HG03039 (cell line): ENCODE data around the gene PALLD.

Experiments
- ATAC-seq: cut with Tn5 transposase; IDR thresholded peaks from one replicate; pipeline ENCODE4 v1.9.1; 2021; ENCODE audit warnings: mild to moderate bottlenecking, moderate library complexity; ENCODE audit not compliant: unreplicated experiment

PALLD gene

GRCh38 chr4:168743131-168743530, 246.3 kb downstream of the PALLD start:
- ATAC-seq, result no peak

- no peak for ATAC-seq
These were observed 246.7 kb downstream of the PALLD start for GRCh38 chr4:168743601-168744000.

GRCh38 chr4:168744021-168744420, 247.2 kb downstream of the PALLD start:
- ATAC-seq, result no peak

GRCh38 chr4:168748807-168749206, 252.0 kb downstream of the PALLD start:
- ATAC-seq, result no peak

- ATAC-seq, result no peak
These were observed 254.7 kb downstream of the PALLD start for GRCh38 chr4:168751263-168752225.

GRCh38 chr4:168755598-168756477, 259.0 kb downstream of the PALLD start:
- no peak for ATAC-seq

- no peak for ATAC-seq
These were observed 260.6 kb downstream of the PALLD start for GRCh38 chr4:168757500-168757899.

GRCh38 chr4:168758351-168758876, 261.6 kb downstream of the PALLD start:
- ATAC-seq, result no peak

GRCh38 chr4:168759321-168759720, 262.5 kb downstream of the PALLD start:
- ATAC-seq, result no peak

- no peak for ATAC-seq
These were observed 263.2 kb downstream of the PALLD start for GRCh38 chr4:168759959-168760527.

GRCh38 chr4:168761066-168761465, 264.2 kb downstream of the PALLD start:
- ATAC-seq, result no peak

- ATAC-seq, result no peak
These were observed 268.5 kb downstream of the PALLD start for GRCh38 chr4:168765322-168765721.

GRCh38 chr4:168765726-168766125, 268.9 kb downstream of the PALLD start:
- no peak for ATAC-seq

GRCh38 chr4:168766604-168767316, 269.9 kb downstream of the PALLD start:
- ATAC-seq, result no peak

- ATAC-seq, result no peak
These were observed 272.6 kb downstream of the PALLD start for GRCh38 chr4:168769416-168769815.

- no peak for ATAC-seq
These were observed 273.0 kb downstream of the PALLD start for GRCh38 chr4:168769837-168770236.

- ATAC-seq, result no peak
These were observed 274.4 kb downstream of the PALLD start for GRCh38 chr4:168771251-168771650.

- ATAC-seq, result no peak
These were observed 276.7 kb downstream of the PALLD start for GRCh38 chr4:168773388-168774195.

- ATAC-seq, result no peak
These were observed 279.5 kb downstream of the PALLD start for GRCh38 chr4:168776382-168776781.
